GM12891 (cell line): Measurements from ENCODE around the gene NCKAP5L.

ENCODE experiments used
- POLR2A ChIP-seq: IDR thresholded peaks from 2 replicates; pipeline ENCODE4 v1.6.1; 2011; ENCODE audit warnings: low read depth, low read length, control low read depth
- POLR2AphosphoS5 ChIP-seq: IDR thresholded peaks from 2 replicates; pipeline ENCODE4 v1.6.1; 2011; ENCODE audit warnings: low read depth, low read length, control low read depth

DNA sequence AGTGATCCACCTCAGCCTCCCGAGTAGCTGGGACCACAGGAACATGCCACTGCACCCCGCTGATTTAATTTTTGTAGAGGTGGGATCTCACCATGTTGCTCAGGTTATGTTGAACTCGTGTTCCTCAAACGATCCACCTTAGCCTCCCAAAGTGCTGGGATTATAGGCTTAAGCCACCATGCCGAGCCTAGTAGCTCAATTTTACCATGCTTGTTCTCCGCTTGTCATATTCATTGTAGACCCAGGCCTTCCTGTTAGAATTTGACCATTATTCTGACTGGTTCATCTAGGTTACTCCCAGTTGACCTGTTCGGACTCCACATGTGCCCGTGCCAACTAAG is 62.1 kb downstream of the NCKAP5L start:
- TF ChIP-seq POLR2A (no peak), POLR2AphosphoS5 (no peak)
